HepG2 (cell line): Measurements from ENCODE around the gene ZNF586. TPM values are rescaled to one million over a fixed set of nuclear protein-coding genes. Genes with fewer than 3 reads are reported as not detected.
A peak's percentile ranks its signal among the peaks of the same experiment; 100 is the strongest.

ENCODE experiments used
- ELF1 ChIP-seq: sonication (generic); formaldehyde crosslinking; IDR thresholded peaks from 2 replicates; pipeline ENCODE4 v1.4.0; 2020; ENCODE audit warnings: missing genetic modification reagents
- HOXA3 ChIP-seq: sonication (generic); formaldehyde crosslinking; IDR thresholded peaks from 2 replicates; pipeline ENCODE4 v1.5.0; 2020; ENCODE audit warnings: missing genetic modification reagents
- NCOA1 ChIP-seq: sonication (generic); formaldehyde crosslinking; IDR thresholded peaks from 2 replicates; pipeline ENCODE4 v1.9.0; 2021; ENCODE audit warnings: missing genetic modification reagents
- ZC3H4 ChIP-seq: sonication (generic); formaldehyde crosslinking; IDR thresholded peaks from 2 replicates; pipeline ENCODE4 v1.4.0; 2020; ENCODE audit warnings: missing genetic modification reagents, borderline replicate concordance
- ZNF121 ChIP-seq: sonication (generic); formaldehyde crosslinking; IDR thresholded peaks from 2 replicates; pipeline ENCODE4 v1.5.0; 2020; ENCODE audit warnings: mild to moderate bottlenecking, missing genetic modification reagents
- ZNF207 ChIP-seq: fragments of 450-650 bp; IDR thresholded peaks from 2 replicates; pipeline ENCODE4 v1.6.1; 2016; ENCODE audit warnings: antibody characterized with exemption, borderline replicate concordance
- ZNF253 ChIP-seq: sonication (generic); formaldehyde crosslinking; IDR thresholded peaks from 2 replicates; pipeline ENCODE4 v1.8.0; 2022; ENCODE audit warnings: mild to moderate bottlenecking, missing genetic modification reagents, borderline replicate concordance
- ZNF256 ChIP-seq: sonication (generic); formaldehyde crosslinking; conservative IDR thresholded peaks from 2 replicates; pipeline ENCODE4 v1.4.0; 2020; ENCODE audit warnings: missing genetic modification reagents
- ZNF33B ChIP-seq: sonication (generic); formaldehyde crosslinking; IDR thresholded peaks from 2 replicates; pipeline ENCODE4 v1.5.1; 2020; ENCODE audit warnings: mild to moderate bottlenecking, missing genetic modification reagents
- ZNF546 ChIP-seq: sonication (generic); formaldehyde crosslinking; conservative IDR thresholded peaks from 2 replicates; pipeline ENCODE4 v1.8.1; 2023; ENCODE audit warnings: mild to moderate bottlenecking, missing genetic modification reagents
- ZNF746 ChIP-seq: sonication (generic); formaldehyde crosslinking; IDR thresholded peaks from 2 replicates; pipeline ENCODE4 v1.8.0; 2022; ENCODE audit warnings: mild to moderate bottlenecking, missing genetic modification reagents
- polyA plus RNA-seq, 8 experiments: library from polyadenylated mRNA; depleted of rRNA in 3 of 8; stranded (reverse) in 7 of 8; unstranded in 1 of 8; fragments of >200 nt; fragmentation: Illumina TruSeq in 4 of 8; extraction: Trizol in 4 of 8; gene quantifications; 2 replicates each; pipeline versions ENCODE4 v1.2.1 to v1.2.3, GENCODE V29; 2011 to 2016; ENCODE audit warnings: low read depth in 4 of 8, missing spikeins in 1 of 8, mixed read lengths in 1 of 8; ENCODE audit not compliant: insufficient read depth in 1 of 8
- total RNA-seq, 5 experiments: library from RNA; depleted of rRNA; stranded (reverse); fragments of >200 nt; fragmentation: Illumina TruSeq; extraction: Trizol; gene quantifications; 2 replicates each; pipeline ENCODE4 v1.2.3, GENCODE V29; 2016; ENCODE audit warnings: low read depth in 1 of 5
- TF ChIP-seq, protein P1 (sequence below): sonication (generic); formaldehyde crosslinking; IDR thresholded peaks from 2 replicates; pipeline ENCODE4 v1.8.0; 2022; ENCODE audit warnings: missing genetic modification reagents, mild to moderate bottlenecking, moderate library complexity, borderline replicate concordance
- TF ChIP-seq, protein P2 (sequence below): IDR thresholded peaks from 2 replicates; pipeline ENCODE4 v1.6.1; 2016; ENCODE audit warnings: missing compliant biosample characterization, missing genetic modification reagents, borderline replicate concordance
- TF ChIP-seq, protein P3 (sequence below): sonication (generic); formaldehyde crosslinking; IDR thresholded peaks from 2 replicates; pipeline ENCODE4 v1.5.1; 2020; ENCODE audit warnings: mild to moderate bottlenecking, missing genetic modification reagents, moderate library complexity
- TF ChIP-seq, protein P4 (sequence below): sonication (generic); formaldehyde crosslinking; IDR thresholded peaks from 2 replicates; pipeline ENCODE4 v1.4.0; 2020; ENCODE audit warnings: missing genetic modification reagents
- TF ChIP-seq, protein P5 (sequence below): sonication (generic); formaldehyde crosslinking; IDR thresholded peaks from 2 replicates; pipeline ENCODE4 v1.4.0; 2020; ENCODE audit warnings: missing genetic modification reagents, borderline replicate concordance
- TF ChIP-seq, protein P6 (sequence below): sonication (generic); formaldehyde crosslinking; IDR thresholded peaks from 2 replicates; pipeline ENCODE4 v1.8.1; 2023; ENCODE audit warnings: mild to moderate bottlenecking, inconsistent platforms, moderate library complexity, missing genetic modification reagents, borderline replicate concordance

Gene ZNF586
- total and polyA plus RNA-seq, 2 of the 13 experiments (the other 11 are each of a cell fraction or from before 2014, with no cell fraction given): 0.50 to 3.4 TPM

DNA sequence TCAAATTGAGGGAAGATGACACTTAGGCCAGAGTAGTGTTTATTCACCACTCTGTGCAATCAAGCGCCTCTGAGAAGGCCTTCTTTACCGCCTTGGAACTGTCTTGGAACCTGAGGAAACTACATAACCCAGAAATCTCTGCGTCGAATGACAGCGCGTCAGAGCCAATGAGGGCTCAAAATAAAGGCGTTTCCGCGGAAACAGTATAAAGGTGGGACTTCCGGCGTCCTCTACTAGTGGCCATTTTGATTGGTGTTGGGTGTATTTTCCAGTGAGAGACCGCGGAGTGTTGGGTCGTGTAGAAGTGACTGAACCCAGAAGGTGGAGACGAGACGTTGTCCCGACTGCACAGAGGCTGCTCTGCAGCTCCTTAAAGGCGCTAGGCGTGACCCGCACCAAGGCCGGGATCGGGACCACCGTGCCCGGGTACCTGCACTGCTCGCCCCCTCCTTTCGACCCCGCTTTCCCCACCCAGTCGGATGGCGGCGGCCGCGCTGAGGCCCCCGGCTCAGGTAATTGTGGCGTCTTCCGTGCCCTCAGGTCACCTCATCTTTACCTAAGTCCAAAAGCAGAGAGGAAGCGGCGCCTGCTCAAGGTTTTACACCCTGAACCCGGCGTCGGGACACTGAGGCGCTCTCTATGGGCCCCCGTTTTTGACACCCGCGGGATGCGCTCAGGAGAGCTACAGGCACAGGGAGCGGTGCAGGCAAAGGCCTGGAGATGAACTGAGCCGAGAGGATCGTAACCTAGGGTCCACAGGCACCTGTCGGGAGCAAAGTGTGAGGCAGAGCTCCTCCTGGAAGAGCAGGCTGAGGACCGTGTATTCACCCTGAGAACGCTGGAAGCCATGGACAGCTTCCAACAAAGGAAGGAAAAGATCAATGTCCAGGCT, 22.6 kb upstream of the ZNF586 start, which contains the start of gene ZNF776 (continued):
- TF ChIP-seq, protein P1, sequence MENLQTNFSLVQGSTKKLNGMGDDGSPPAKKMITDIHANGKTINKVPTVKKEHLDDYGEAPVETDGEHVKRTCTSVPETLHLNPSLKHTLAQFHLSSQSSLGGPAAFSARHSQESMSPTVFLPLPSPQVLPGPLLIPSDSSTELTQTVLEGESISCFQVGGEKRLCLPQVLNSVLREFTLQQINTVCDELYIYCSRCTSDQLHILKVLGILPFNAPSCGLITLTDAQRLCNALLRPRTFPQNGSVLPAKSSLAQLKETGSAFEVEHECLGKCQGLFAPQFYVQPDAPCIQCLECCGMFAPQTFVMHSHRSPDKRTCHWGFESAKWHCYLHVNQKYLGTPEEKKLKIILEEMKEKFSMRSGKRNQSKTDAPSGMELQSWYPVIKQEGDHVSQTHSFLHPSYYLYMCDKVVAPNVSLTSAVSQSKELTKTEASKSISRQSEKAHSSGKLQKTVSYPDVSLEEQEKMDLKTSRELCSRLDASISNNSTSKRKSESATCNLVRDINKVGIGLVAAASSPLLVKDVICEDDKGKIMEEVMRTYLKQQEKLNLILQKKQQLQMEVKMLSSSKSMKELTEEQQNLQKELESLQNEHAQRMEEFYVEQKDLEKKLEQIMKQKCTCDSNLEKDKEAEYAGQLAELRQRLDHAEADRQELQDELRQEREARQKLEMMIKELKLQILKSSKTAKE (CRISPR knock-in tag): no peak
- TF ChIP-seq, protein P2, sequence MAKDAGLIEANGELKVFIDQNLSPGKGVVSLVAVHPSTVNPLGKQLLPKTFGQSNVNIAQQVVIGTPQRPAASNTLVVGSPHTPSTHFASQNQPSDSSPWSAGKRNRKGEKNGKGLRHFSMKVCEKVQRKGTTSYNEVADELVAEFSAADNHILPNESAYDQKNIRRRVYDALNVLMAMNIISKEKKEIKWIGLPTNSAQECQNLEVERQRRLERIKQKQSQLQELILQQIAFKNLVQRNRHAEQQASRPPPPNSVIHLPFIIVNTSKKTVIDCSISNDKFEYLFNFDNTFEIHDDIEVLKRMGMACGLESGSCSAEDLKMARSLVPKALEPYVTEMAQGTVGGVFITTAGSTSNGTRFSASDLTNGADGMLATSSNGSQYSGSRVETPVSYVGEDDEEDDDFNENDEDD (CRISPR knock-in tag): 0 out of 2 replicates have a peak, but pooled peaks have one; percentile 9
- no peak for TF ChIP-seq ZNF207
- TF ChIP-seq ZNF546: no peak
- TF ChIP-seq ZNF256 (CRISPR knock-in tag): no peak; the same call in 1 of the 2 replicates
- no peak for TF ChIP-seq ZNF121 (CRISPR knock-in tag)
- TF ChIP-seq, protein P3, sequence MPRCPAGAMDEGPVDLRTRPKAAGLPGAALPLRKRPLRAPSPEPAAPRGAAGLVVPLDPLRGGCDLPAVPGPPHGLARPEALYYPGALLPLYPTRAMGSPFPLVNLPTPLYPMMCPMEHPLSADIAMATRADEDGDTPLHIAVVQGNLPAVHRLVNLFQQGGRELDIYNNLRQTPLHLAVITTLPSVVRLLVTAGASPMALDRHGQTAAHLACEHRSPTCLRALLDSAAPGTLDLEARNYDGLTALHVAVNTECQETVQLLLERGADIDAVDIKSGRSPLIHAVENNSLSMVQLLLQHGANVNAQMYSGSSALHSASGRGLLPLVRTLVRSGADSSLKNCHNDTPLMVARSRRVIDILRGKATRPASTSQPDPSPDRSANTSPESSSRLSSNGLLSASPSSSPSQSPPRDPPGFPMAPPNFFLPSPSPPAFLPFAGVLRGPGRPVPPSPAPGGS (CRISPR knock-in tag): 0 out of 2 replicates have a peak, but pooled peaks have one; percentile 47
- TF ChIP-seq ZNF33B: 0 out of 2 replicates have a peak, but pooled peaks have one; percentile 48
- TF ChIP-seq ZNF253: no peak
- TF ChIP-seq, protein P4, sequence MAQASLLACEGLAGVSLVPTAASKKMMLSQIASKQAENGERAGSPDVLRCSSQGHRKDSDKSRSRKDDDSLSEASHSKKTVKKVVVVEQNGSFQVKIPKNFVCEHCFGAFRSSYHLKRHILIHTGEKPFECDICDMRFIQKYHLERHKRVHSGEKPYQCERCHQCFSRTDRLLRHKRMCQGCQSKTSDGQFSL: no peak
- 0 out of 2 replicates have a peak, but pooled peaks have one; percentile 62 for TF ChIP-seq NCOA1 (CRISPR knock-in tag)
- TF ChIP-seq HOXA3: peak; percentile 90
- TF ChIP-seq, protein P5, sequence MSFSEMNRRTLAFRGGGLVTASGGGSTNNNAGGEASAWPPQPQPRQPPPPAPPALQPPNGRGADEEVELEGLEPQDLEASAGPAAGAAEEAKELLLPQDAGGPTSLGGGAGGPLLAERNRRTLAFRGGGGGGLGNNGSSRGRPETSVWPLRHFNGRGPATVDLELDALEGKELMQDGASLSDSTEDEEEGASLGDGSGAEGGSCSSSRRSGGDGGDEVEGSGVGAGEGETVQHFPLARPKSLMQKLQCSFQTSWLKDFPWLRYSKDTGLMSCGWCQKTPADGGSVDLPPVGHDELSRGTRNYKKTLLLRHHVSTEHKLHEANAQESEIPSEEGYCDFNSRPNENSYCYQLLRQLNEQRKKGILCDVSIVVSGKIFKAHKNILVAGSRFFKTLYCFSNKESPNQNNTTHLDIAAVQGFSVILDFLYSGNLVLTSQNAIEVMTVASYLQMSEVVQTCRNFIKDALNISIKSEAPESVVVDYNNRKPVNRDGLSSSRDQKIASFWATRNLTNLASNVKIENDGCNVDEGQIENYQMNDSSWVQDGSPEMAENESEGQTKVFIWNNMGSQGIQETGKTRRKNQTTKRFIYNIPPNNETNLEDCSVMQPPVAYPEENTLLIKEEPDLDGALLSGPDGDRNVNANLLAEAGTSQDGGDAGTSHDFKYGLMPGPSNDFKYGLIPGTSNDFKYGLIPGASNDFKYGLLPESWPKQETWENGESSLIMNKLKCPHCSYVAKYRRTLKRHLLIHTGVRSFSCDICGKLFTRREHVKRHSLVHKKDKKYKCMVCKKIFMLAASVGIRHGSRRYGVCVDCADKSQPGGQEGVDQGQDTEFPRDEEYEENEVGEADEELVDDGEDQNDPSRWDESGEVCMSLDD (CRISPR knock-in tag): peak; percentile 57; the same call in 1 of the 2 replicates
- no peak for TF ChIP-seq ZC3H4
- TF ChIP-seq, protein P6, sequence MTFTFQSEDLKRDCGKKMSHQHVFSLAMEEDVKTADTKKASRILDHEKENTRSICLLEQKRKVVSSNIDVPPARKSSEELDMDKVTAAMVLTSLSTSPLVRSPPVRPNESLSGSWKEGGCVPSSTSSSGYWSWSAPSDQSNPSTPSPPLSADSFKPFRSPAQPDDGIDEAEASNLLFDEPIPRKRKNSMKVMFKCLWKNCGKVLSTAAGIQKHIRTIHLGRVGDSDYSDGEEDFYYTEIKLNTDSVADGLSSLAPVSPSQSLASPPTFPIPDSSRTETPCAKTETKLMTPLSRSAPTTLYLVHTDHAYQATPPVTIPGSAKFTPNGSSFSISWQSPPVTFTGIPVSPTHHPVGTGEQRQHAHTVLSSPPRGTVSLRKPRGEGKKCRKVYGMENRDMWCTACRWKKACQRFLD: no peak
- TF ChIP-seq ZNF746 (CRISPR knock-in tag): 0 out of 2 replicates have a peak, but pooled peaks have one; percentile 38
- TF ChIP-seq ELF1 (CRISPR knock-in tag): peak; percentile 77
